Astrocyte (in vitro differentiated cells and primary cell): ENCODE measurements around the gene CNTN2.

Source experiments
- CTCF ChIP-seq: IDR thresholded peaks from 2 replicates; pipeline ENCODE4 v1.5.1; 2011; ENCODE audit warnings: low read depth, mild to moderate bottlenecking, inconsistent platforms, low read length, moderate library complexity; ENCODE audit not compliant: insufficient read depth
- EZH2 ChIP-seq: IDR thresholded peaks from 2 replicates; pipeline ENCODE4 v1.6.1; 2012; ENCODE audit warnings: mild to moderate bottlenecking, low read length, inconsistent platforms; ENCODE audit not compliant: insufficient read depth

- TF ChIP-seq CTCF (no peak), EZH2 (no peak)
Observed at GRCh38 chr1:205026181-205026580, 16.8 kb upstream of the CNTN2 start.
